OCI-LY1 (cell line): Measurements from ENCODE around the gene AQP5.

Experiments used
- CTCF ChIP-seq: fragments of 200-600 bp; sonication (generic), shearing (Covaris generic); IDR thresholded peaks from 2 replicates; pipeline ENCODE4 v1.5.1; 2017; ENCODE audit warnings: mild to moderate bottlenecking, antibody characterized with exemption, low read length, moderate library complexity, mixed read lengths
- EZH2 ChIP-seq: fragments of 200-600 bp; sonication (generic), shearing (Covaris generic); IDR thresholded peaks from 2 replicates; pipeline ENCODE4 v1.8.0; 2017; ENCODE audit warnings: borderline replicate concordance, mixed run types, mild to moderate bottlenecking, antibody characterized with exemption, low read length, moderate library complexity, mixed read lengths

DNA sequence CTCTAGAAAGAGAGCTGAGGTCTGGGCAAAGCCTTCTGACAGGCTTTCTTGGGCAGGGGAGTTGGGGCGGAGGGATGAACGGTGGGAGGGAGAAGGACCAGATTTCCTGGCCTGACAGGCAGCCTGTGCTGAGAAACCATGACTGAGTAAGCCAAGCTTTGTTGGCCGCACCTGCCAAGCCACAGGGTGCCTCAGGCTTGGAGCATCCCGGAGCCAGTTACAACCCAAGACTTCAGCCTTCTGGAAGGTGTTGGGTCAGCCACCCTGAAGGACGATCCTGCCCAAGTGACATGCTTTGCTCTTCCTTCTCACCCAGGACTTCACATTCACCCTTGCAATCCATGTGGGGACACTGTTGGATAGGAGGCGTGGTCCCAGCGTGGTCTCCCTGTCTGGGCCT, 32.1 kb upstream of the AQP5 start:
- no peak for TF ChIP-seq EZH2
- TF ChIP-seq CTCF = no peak
